Hippocampal formation (tissue), 2 donors: ENCODE measurements around the gene GASK1A.
"Not testable (repeated sequence)": the region's sequence is repeated elsewhere in the genome, so short reads cannot be mapped to it uniquely, and the experiment has no call there.

Experiments used
- DNase-seq, 2 donors: peaks; one replicate each; lab custom pipeline; 2025; lab: John Stamatoyannopoulos, UW

GASK1A gene

GRCh38 chr3:43031889-43032545, 52.9 kb downstream of the GASK1A start:
- no peak for DNase-seq

GRCh38 chr3:43032646-43033628, 53.8 kb downstream of the GASK1A start:
- no peak for DNase-seq

GRCh38 chr3:43034200-43034599, 55.1 kb downstream of the GASK1A start:
- DNase-seq = no peak

DNA sequence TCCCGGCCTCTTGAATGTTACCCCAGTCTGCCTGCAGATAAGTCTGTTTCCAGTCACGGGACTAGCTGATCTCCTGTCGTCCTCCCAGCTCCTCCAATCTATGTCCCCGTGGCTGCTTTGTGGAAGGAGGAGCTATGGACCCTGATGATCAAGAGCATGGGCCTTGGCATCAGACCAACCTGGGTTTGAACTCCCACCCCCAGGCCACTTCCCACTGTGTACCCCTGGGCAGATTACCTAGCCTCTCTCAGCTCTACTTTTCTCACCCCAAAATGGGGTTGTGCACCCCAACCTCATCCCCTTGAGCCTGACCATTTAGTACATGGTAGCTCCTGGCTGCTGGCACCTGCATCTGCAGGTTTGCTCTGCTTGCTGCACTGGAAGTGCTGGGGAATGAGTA, 55.8 kb downstream of the GASK1A start:
- DNase-seq = no peak

DNA sequence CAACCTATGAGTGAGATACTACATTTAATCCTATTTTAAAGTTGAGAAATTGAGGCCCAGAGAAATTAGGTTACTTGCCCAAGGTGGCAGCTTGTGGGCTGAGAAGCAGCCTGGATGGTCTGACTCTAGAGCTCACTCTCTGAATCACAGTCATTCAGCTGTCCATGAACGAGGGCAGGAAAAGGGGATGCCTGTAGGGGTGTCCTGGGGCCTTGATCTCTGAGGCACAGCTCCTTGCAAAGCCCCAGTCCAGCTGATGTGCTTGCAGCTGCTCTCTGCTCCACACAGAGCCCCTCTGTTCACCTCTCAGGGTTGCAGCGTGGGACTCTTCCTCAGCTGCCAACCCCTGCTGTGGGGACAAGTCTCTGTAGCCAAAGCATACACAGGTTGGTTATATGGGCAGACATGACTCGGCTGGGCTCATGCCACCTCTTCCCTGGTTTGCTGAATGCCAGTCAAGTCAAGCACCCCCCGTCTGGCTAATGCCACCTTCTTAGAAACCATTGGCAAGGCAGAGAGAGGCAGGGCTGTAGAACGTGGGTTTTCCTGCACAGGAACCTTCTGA, 56.8 kb downstream of the GASK1A start:
- no peak for DNase-seq

DNA sequence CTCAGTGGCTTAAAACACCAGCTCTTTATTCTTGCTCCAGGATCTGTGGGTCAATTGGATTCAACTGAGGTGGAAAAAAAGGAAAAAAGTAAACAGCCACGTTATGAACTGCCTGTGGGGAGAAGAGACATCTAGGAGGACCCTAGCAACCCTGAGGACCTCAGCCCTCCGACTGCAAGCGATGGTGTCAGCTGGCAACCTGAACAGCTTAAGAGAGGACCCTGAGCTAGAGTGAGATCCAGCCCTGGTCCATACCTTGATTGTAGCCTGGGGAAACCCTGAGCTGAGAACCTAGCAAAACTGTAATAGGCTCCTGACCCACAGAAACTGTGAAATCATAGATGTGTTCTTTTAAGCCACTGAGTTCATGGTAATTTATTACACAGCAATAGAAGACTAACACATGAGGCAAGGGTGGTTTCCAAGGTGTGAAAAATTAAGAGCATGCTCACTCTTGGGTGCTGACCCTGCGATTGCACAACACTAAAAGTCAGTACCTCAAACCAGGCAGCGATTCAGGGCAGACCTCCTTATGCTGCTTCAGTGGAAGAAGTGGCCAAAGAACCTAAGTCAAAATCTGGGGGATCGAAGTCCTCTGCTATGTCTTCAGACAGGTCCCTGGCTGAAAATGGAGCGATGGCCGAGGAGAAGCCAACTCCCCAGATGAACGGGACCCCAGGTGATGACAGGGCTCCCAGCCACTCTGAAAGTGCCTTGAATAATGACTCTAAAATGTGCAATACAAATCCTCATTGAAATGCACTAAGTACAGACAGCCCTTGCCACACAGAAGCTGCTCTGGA, 57.7 kb downstream of the GASK1A start:
- no peak for DNase-seq

GRCh38 chr3:43038010-43038409, 58.9 kb downstream of the GASK1A start:
- DNase-seq = no peak

DNA sequence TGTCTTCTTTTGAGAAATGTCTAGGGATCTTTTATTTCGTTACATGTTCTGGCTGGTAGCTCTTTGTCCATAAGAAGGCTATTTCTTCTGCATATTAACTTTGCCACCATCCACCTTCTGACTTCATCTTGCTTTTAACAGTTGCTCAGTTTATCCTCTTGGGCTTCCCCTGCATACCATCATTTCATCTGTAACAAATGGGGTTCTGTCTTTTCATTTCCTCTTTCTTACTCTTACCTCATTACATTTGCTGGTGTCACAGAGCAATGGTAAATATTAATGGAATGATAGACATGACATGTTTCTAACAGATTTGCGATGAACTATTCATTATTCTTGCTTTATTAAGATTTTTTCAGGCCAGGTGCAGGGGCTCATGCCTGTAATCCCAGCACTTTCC, 62.4 kb downstream of the GASK1A start:
- no peak for DNase-seq

DNA sequence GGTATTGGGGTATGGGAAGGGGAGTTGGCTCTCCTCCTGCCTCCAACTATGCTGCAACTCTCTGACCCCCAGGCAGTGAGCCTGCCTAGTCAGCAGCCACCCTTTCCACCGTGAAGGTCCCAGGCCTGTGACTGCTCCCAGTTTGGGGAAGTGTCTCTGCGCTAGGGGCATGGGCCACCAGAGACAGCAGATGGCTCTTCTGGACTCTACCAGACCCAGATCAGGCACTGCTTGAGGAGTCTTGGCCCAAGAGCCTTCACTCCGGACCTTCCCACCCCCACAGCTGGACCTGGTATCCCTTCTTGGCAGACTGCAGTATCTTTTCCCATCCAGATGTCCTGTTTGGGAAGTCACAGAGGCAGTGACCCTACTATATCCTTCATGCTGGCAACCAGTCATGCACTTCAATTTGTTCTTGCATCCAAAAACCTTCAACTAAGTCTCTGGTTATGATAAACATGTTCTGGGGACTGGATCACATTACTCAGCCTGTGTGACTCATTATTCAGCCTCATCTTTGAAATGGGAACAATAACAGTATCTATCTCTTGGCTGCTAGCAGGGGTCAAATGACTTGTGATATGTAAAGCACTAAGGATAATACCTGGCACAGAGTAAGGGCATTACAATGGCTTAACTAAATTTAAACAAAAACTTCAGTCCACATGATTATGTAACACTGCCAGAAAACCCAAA, 64.1 kb downstream of the GASK1A start:
- no peak for DNase-seq

DNA sequence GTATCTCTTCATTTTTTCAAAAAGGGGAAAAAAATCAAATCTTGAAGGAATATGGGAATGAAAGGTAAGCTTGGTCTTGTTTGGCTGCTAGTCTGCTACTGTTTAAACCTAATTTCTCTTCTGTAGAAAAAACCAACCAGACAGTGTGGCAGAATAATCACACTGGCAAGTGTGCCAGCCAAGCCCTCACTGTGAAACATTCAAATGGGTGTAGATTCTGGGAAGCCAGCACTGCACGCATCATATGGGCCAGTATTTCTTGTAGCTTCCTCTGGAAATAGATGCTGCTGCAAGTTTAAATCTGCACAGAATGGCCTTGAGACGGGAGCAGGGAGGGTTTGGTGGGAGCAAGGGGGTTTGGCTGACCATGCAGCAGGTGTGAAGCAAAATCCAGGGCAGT, 64.7 kb downstream of the GASK1A start:
- DNase-seq = no peak

DNA sequence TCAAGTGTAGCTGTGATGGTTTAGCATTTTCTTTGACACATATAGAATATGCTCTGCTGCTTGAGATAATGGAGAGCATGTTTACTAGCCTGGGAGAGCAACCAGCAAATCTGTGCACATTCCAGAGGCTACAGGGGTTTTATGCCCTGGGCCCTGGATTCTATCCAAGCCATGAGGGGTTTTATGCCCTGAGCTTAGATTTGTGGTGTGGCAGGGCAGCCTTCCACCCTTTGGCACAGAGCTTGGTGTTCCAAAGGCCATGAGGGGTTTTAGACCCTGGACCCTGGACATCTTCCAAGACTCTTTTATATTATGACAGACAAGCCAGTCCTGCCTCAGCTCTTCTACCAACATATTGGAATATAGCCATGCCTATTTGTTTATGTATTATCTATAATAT, 66.0 kb downstream of the GASK1A start:
- DNase-seq = not testable (repeated sequence)

DNA sequence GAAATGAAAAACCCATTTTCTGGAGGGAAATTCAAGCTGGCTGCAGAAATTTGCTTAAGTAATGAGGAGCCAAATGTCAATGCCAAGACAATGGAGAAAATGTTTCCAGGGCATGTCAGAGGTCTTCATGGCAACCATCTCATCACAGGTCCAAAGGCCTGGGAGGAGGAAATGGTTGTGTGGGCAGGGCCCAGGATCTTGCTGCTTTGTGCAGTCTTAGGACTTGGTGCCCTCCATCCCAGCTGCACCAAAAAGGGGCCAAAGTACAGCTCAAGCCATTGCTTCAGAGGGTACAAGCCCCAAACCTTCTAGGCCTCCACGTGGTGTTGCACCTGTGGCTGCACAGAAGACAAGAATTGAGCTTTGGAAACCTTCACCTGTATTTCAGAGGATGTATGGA, 67.5 kb downstream of the GASK1A start:
- DNase-seq = no peak

GRCh38 chr3:43048470-43048869, 69.4 kb downstream of the GASK1A start:
- DNase-seq = no peak

- no peak for DNase-seq
Measured at GRCh38 chr3:43053291-43053690, 74.2 kb downstream of the GASK1A start.

DNA sequence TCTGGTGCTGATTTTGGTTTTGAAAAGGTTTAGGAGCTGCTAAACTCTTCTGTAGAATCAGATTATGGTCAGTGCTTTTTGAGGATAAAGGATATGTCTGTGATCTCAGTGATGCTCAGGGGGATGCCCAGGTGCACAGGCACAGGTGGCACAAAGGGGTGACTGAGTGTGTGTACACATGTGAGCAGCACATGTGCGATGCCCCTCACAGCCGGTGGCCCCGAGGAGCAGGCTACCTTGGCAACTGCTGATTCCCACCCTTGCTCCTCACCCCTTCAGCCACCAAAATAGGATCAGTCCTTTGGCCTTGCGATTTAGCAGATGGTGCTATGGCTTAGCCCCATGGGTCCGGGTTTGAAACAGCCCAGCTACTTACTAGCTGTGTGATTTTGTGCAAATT, 75.6 kb downstream of the GASK1A start:
- DNase-seq = no peak

- no peak for DNase-seq
Measured at GRCh38 chr3:43055393-43055792, 76.3 kb downstream of the GASK1A start.

- DNase-seq = no peak
Measured at GRCh38 chr3:43055806-43056770, 77.0 kb downstream of the GASK1A start.

GRCh38 chr3:43059456-43059855, 80.3 kb downstream of the GASK1A start:
- no peak for DNase-seq

DNA sequence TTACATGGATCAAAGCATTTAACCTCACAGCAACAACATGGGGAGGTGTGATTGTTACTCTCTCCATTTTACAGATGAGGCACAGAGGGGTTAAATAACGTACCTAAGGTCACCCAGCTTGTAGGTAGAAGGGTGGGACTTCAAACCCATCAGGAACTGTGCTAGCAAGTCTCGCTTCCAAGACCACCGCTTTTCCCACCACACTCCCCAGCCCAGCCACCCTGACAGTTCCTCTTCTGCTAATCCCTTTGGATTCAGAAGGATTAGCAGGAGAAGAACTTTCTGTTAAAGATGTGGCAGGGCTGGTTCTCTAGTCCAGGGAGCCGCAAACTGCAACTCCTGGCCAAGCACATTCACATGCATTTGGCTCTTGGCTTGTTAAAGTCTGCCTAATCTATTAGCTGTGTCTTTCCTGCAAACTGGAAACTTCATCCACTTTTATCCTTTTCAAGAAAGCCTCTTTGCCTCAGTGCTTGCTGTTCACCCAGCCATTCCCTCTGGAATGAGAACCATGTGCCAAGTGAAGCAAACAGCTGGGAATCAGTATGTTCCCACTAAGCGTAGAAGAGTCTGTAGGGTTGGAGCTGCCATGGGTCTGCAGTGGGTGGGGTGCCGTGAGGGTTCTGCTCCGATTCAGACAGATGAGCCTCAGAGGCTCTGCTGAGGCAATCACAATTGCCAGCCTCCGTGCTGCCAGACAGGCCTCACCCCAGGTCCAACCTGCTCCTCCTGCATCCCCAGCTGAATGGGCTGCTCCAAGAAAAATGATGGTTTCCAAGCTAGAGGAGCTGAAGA, 82.2 kb downstream of the GASK1A start:
- no peak for DNase-seq
